ENCODE results near the gene UNC5B.

The UNC5B gene

DNA sequence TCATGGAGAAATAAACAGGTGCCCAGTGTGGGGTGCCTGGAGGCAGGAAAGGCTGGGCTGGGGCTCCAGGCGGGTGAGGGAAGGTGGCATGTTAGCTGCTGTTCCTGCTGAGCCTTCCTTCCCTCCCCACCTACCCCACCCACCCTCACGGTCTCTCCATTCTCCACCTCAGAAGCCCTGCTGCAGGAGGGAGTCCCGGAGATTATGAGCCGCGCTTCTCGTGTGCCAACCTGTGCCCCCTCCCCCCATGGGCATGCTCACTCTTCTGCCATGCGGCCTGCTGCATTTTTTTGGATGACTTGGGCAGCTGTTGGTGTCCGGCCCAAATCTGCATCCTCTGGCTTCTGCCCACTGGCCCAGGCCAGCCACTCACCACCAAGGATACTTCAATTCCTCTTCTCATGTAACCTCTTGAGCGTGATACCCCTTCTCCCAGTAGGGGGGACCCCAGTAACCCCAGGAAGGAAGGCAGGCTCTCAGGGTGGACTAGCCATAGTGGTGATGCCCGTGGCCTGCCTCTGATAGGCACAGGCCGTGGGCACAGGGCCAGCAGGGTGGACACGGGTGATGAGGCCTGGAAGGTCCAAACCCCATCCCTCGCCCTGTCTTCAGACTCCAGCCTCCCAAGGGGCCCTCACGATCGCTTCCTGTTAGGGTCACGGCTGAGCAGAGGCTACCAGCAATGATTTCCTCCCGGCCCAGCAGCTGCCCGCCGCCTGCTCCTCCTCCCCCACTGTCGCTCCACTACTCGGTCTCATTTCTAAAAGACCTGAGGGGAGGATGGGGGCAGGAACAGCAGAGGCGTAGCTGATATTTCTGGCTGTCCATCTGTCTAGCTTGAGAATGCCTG lies 27.8 kb downstream of the UNC5B start:
- DNase-seq = no peak

DNA sequence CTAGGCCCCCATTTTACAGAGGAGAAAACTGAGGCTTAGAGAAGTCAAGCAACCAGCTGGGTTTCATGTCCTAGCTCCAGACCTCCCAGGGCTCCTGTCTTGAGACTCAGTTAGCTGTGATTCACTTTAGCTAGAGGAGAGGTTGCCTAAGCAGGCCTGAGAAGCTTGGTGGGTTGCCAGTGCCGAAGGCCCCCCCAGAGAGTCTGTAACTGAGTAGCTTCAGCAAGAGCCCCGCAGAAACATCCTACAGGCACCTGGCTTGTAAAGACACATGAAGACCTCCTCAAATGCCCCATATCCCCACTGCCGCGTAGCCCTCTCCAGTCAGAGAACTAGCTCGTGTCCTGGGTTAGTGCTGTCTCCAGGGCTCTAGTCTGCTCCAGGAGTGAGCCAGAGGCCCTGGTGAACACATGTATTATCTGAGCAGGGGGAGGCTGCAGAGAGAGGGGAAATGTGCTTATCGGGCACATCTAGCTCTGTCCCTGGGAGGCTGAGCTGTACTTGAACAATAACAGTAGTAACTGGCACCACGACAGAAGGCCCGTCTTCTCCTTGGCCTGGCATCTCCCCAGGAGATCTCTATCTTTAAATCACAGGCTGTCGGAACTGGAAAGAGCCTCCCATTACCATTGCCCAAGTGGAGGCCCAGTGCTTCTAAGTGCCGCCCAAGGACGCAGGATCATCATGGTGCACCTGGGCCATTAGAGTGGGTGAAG lies 28.9 kb downstream of the UNC5B start:
- DNase-seq = no peak

DNA sequence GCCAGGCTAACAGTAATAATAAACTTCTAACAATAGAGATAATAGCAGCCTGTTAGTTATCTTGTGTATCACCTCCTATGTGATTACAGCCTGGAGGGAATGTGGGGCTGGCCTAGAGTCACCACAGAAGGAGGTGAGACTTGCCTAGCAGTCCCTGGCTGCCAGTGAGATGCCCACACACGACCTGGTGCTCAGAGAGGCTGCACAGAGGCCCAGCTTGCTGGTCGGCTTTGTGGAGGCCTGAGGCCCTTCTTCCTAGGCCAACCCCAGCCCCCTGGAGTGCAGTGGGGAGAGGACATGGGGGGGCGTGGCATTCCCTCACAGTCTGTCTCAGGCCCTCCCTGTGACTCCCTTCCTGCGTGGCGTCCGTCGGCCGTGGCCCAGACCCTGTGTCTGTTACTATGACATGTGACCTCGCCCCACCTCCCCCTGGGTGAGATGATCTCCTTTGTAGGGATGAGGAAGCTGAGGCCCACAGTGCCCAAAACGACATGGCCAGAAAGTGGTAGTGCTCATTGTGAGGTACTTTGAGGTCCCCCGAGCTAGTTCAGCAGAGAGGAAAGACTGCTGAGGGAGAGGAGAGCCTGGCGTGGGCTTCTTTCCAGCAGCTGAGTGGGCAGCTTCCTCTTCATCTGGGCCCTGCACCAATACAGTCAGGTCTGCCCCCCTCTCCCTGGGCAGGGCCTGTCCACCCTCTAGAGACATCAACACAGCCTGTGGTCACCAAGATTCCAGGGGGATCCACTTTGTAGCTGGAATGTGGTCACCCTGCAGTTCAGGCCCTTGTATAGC lies 29.7 kb downstream of the UNC5B start:
- no peak for DNase-seq

DNA sequence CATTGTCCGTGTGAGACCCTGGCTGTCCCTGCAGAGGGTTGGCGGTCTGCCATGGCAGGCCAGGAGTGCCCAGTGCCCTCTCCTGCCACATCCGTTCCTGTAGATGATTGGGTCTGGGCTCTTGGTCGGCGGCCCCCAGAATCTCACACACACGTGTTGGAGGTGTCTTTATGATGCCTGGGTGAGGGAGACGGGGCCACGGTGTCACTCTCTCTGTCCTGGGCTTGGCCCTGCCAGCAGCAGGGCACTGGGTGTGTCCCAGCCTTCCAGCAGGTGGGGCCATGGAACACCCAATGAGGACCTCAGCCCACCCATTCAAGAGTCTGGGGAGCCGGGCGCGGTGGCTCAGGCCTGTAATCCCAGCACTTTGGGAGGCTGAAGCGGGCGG lies 30.2 kb downstream of the UNC5B start:
- no peak for DNase-seq

DNA sequence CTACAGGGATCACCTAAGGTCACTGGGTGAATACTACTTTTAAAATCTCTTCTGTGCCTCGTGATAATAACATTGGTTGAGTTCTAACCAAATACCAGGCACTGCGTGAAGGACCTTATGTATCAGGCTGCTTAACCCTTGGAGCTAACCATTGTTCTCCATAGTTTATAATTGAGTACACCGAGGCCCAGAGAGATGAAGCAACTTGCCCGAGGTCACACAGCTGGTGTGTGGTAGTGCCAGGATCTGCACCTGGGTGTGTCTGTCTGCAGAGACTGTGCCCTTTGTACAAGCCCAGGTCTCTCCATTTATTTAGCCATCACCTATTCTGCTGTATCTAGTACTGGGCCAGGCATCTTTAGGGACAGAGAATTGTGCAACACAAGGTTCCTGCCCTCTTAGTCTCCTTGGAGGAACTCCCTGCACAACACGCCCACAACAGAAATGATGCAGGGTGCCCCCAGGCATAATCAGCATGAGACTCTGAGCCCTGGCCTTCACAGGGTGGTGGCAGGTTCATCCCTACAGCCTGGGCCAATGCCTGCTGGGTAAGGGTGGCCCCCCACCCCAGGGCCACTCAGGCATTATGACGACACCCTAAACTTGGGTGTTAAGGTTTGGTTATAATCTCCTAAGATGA lies 31.5 kb downstream of the UNC5B start:
- DNase-seq = no peak

DNA sequence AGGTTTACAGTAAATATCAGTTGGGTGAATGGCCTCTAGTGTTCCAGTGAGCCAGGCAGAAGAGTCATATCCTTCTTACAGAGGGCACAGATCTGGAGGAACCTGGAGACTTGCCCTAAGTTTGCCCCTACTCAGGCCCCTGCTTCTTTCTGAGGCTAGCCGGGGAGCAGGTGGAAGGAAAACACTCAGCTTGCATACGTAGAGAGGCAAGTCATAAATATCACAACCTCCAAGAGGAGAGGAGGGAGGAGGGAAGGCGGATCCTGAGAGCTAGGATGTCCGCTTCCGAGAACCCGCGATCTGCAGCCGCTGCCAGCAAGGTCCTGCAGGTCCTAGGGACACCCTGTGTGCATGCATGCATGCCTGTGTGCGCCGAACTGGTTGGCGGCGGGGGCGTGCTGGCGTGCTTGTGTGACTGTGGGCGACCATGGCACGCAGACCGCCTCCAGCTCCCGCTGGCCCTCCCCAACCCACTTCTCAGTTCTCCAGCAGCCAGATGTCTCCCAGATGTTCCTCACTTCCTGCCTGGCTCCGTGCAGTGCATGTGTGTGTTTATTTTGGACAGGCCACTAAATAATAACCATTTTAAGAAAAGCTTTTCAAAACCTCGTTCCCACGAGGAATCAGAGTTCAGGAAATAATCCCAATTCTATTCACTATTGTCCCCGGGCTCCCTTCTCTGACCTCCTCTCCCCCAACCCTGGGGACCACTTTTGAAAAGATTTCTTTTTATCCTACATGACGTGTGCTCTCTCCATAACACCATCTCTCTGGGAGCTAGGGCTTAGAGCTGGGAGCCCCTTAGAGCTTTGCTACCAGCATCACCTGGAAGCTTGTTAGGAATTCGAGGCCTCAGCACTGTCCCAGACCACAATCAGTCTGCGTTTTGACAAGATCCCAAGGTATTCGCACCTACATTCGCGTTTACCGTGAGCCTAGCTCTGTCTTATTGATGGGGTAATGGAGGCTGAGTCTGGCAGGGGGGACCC lies 32.4 kb downstream of the UNC5B start:
- no peak for DNase-seq

DNA sequence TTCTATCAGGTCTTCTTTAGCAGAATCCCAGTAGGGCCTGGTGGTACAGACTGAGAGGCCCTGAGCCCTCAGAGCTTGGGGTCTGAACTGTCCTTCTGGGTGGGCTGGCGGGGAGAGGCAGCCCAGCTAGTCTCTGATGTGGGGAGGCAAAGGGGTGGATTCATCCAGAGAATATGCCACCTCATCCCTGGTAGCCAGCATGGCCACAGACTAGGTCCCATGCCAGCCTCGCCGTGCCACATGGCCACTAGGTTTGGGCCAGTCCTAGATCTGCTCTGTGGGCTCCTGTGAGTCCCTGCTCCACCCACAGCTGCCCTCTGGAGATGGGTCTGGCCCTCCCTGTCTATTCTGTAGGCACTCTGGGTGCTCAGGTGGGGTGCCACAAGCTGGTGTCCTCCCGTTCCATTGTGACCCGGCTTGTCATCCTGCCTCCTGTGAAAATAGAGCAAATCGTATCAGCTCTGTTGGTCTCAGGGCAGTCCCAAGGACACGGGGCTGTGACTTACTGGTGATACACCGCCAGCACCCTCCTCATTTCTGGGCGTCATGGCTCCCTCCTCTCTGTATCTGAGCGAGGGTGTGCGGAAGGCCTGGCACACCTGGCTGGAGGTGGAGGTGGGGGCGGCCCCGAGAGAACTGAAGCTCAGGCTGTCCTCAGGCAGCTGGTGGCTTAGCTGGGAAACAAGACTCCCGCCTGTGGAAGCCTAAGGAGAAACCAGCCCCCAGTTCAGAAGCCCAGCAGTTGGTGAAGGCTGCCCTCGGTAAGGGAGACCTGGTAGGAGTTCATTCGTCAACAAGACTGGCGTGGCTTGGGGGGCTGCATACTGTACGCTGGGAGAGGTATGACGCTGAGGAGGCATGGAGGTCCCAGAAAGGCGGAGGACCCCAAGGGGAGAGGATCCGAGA lies 33.3 kb downstream of the UNC5B start:
- no peak for DNase-seq

DNA sequence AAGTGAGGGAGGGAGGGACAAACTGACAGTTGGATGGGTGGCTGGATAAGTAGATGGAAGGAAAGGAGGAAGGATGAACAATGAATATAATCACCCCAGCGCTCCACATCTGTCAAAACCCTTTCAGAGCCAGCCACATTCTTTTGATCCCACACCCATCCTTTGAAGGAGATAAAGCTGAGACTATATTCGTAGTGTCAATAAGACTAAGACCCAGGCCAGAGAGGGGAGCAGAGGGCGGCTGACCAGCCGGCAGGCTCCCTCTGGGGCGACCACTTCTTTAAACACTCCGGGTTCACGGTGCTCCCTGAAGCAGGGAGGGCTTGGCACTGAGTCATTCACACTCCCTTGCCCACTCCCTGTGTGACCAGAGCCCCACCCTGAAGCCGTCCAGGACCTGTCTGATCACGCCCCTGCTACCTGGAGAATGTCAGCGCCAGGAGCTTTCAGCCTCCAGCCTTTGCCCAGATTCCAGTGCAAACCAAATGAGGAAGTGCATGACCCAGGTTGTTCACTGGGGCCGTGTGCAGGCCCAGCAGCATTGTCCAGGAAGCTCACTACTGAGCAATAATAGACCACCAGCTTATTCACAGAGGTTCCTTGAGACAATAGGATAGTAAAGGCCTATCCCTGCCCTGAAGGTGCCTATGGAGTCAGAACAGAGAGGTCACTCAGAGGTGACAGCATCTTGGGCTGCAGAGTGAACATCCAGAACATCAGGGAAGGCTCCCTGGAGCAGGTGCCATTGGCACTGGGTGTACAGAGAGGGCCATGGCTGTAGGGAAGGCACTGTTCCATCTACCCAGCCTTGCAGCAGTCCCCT lies 34.4 kb downstream of the UNC5B start:
- DNase-seq = no peak

DNA sequence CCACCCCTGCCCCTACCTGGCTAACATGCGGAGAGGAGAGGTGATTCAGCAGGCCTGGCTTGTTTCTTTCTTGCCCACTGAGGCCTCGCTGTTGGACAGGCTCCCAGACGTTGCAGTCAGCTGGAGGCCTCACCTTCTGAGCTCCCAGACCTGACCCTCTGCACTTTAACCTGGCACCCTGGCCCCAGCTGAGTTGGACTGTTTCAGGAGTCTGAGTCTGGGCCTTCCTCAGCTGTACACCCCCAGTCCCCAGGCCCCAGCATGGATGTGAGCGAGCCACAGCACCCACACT lies 35.0 kb downstream of the UNC5B start:
- DNase-seq = no peak

DNA sequence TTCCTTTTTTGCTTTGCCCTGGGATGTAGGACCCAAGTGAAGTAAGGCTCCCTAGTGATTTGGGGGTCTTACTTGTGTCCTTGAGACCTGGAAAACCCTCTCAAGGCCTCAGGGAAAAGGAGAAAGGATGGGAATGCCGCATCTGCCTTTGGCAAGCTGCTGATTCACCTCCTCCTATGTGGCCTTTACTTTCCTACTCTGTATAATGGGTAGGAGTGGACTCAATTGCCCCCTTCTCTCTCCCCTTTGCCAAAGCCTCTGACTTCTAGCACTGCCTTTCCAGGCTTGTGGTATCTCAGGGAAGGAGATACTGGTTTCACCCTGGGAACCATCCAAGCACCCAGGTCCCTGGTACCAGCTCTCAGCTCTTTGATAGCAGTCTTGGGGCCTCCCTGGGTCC lies 35.4 kb downstream of the UNC5B start:
- no peak for DNase-seq

DNA sequence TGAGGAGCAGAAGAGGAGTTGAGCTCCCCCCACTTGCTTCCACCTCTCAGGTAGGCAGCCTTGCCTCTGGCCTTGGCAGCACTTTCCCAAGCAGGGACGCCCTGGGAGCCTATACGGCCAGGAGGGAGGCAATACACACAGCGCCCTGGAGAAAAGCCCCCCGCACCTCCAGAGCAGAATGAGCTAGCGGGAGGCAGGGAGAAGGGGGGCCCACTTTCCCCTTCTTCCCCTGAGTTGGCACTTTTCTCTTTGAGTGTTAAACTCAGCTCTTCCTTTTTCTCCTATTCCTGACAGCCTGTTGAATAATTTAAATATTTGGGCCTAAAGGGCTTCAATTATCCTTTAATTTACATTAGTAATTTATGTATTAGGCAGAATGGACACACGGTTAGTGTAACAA lies 35.8 kb downstream of the UNC5B start:
- no peak for DNase-seq

DNA sequence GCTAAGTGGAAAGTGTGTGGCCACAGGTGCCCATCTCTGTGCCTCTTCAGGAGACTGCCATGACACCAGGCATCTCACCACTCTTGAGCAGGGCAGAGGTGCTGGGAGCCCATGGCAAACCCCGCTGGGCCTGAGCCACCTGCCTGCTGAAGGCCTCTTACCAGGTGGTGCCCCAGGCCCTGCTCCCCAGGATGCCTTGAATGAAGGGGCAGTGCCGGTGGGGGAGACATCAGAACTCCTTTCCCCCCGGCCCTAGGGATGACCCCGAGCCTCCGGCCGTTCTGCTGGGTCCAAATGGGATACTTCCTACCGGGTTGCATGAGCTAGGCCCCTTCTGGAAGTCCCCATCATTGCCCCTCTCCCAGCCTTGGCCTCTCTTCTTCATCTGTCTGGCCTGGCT lies 37.6 kb downstream of the UNC5B start:
- DNase-seq = no peak

DNA sequence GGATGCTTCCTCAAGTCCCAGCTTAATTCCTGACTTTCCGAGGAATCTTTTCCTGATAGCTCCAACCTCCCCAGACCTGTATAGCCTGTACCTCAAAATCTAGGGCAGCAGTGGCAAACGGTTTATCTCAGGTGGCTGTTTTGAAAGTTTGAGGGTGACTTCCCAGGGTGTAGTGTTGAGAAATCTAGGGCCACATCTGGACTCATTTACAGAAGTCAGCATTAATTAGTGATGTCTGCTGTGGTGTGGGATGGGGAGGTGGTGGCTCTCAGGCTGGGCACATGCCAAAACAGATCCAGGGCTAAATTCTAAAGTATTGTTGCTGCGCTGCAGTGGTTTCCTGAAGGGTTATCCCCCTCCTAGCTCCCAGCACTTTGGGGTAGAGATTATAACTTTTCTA lies 38.0 kb downstream of the UNC5B start:
- DNase-seq = no peak

DNA sequence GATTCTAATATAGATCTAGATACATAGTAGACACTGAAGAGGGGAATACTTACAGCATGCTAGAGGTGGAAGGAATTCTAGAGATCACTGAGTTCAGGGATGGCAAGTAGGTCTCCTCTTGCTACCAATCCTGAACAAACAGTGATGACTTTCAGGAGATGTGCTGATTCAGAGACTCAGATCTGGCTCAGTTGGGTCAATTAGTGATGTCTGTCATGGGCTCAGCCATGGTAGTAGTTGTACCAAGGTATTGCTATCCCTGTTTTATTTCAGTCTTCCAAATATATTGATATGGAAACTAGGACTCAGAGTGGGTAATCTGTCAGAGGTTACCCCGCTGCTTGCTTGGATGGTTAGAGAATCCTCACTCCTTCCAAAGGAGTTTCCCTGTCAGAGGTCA lies 38.5 kb downstream of the UNC5B start:
- DNase-seq = no peak

DNA sequence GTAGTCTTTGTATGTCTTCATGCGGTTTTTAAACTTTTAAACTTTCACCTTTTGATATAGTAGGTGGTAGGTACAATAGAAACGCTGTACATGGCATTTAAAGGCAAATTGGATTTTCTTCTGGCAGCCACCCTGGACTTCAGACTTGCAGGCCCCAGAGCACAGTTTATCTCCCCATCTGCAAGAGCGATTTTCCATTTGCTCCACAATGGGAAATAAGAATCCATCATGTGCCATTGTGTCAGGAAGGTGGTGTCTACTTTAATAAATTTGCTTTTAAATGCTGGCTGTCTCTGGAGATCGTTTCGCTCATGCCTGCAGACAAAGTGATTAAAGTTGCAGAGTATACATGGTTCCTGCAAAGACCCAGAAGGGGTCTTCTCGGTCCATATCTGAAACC lies 38.9 kb downstream of the UNC5B start:
- no peak for DNase-seq

DNA sequence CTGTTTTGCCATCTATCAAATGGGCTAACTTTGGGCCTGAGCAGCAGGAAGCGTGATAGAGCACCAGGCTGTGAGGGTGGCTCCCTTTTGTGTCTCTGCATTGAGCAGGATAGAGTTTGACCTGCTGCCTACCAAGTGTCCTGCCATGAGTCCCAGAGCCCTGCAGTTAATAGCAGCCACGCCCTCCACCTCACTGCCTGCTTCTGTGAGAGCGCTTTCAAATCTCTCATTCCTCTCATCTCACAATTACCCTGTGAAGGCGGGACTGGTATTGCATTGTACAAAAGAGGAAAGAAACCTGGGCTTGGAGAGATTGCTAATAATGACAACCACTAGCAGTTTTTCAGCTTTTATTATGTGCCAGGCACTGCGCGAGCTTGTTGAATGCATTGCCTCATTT lies 39.9 kb downstream of the UNC5B start:
- no peak for DNase-seq

DNA sequence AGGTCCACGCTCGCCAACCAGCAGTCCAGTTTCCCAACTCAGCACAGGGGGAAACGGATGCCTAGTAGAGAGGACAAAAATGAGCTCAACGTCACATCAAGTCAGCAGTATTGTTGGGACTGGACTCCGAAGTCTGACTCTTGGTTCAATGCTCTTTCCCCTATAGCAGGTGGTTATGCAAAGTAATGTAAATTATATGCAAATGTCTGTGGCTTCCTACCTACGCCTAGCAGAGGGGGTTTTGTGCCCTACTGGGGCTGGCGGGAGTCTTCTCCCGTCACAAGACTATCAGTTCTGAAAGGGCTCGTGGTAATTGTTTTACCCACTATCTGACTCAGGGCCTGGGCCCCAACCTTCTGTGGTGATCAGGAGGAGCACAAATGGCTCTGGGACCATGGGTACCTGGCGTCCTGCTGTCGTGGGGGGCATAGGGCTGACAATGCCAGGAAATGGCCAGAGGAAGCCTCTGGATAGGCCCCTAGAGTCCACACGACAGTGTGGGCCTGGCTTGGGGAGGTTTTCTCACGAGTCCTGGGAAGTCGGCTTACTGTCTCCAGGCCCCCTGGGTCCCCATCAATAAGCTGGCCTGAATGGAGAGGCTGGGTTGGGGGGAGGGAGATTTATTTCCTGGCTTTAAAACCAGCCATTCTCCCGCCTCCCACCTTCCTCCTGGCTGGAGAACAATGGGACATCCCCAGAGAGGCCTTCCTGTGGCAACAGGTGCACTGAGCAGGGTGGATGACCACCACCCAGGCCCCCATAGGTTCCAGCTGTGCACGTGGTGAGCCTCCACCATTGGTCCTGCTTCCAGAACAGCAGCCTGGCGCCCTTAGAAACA lies 41.8 kb downstream of the UNC5B start:
- DNase-seq = no peak

DNA sequence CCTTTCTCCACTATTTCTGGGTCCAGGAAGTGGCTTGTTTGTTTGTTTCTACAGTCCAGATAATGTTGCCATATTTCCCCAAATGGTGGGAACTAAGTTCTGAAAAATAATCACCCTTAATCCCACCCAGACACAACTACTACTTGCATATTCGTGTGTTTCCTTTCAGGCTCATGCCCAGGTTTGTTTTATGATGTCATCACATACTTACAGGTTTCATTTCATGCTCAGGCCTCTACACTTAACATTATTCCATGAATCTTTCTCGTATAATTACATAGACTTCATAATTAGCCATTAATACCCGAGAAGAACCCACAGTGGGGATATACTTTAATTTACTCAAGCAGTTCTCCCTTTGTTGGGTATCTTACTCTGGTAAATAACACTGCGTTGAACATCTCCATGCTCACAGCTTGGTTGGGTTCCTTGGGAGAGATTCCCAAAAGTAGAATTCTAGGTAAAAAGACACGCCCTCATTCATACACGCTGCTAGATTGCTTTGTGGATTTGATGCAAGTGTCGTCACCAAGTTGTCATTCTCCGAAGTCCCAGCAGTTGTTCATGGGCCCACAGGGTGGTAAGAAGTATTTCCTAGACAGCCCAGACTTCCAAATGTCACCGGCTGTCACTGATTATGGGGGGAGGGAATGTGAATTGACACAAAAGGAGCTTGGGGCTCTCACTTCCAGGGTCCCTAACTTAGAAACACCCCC lies 42.6 kb downstream of the UNC5B start:
- DNase-seq = no peak

DNA sequence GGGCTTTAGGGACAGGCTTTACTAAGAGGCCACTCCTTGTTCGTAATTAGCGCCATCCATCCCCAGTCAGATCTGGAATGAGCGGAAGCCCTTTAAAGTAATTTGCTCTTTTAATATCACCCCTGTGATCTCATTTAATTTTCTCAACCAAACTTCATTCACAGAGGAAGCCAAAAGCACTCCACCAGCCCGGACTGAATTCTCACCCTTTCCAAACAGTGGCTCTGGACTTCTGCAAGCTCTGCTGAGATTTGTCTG lies 43.1 kb downstream of the UNC5B start:
- DNase-seq = no peak

Data from activated CD4-positive, CD25-positive, alpha-beta regulatory T cell (primary cell).